Nephron (organoid): ENCODE results near the gene NEK11.

ENCODE experiments used
- H3K27ac Mint-ChIP-seq, 3 experiments: 2 replicates each; pipeline ENCODE4 v1.8.0; 2020; ENCODE audit warnings: mixed read lengths in 3 of 3, mild to moderate bottlenecking in 2 of 3, moderate library complexity in 1 of 3
- H3K27me3 Mint-ChIP-seq: 2 replicates; pipeline ENCODE4 v1.8.0; 2021; ENCODE audit warnings: low read depth, mild to moderate bottlenecking, moderate library complexity, mixed read lengths
- H3K36me3 Mint-ChIP-seq: 2 replicates; pipeline ENCODE4 v1.8.0; 2020; ENCODE audit warnings: low read depth, mixed read lengths
- H3K4me1 Mint-ChIP-seq: 2 replicates; pipeline ENCODE4 v1.8.0; 2020; ENCODE audit warnings: mixed read lengths
- H3K4me3 Mint-ChIP-seq, 3 experiments: 2 replicates each; pipeline ENCODE4 v1.8.0; 2020; ENCODE audit warnings: mild to moderate bottlenecking in 3 of 3, mixed read lengths in 3 of 3, moderate library complexity in 2 of 3
- H3K9me3 Mint-ChIP-seq: 2 replicates; pipeline ENCODE4 v1.8.0; 2020; ENCODE audit warnings: mixed read lengths
- TF ChIP-seq, protein P1 (sequence below), 3 experiments: fragments of 200-600 bp; sonication (generic); IDR thresholded peaks; one replicate each; pipeline ENCODE4 v1.5.0; 2021; ENCODE audit warnings: antibody characterized with exemption in 3 of 3; ENCODE audit not compliant: unreplicated experiment in 3 of 3

NEK11 gene

DNA sequence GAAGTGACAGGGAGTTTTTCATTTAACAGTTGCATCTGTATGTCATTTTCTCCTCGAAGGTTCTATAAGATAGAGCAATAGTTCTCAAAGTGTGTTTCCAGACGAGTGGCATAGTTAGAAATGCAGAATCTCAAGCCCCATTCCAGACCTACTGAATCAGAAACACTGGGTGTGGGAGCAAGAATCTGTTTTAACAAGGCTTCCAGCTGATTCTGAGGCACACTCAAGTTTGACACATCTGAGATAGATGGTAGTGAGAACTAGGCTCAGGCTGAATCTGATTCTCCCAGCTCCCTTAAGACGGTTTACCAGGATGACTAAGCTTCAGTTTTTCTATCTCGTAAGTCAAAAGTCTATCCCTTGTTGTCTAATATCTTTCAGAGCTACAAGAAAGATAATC lies 195.1 kb downstream of the NEK11 start:
- TF ChIP-seq, protein P1, sequence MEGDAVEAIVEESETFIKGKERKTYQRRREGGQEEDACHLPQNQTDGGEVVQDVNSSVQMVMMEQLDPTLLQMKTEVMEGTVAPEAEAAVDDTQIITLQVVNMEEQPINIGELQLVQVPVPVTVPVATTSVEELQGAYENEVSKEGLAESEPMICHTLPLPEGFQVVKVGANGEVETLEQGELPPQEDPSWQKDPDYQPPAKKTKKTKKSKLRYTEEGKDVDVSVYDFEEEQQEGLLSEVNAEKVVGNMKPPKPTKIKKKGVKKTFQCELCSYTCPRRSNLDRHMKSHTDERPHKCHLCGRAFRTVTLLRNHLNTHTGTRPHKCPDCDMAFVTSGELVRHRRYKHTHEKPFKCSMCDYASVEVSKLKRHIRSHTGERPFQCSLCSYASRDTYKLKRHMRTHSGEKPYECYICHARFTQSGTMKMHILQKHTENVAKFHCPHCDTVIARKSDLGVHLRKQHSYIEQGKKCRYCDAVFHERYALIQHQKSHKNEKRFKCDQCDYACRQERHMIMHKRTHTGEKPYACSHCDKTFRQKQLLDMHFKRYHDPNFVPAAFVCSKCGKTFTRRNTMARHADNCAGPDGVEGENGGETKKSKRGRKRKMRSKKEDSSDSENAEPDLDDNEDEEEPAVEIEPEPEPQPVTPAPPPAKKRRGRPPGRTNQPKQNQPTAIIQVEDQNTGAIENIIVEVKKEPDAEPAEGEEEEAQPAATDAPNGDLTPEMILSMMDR (IDR thresholded peaks at IDR 0.05; ENCODE audit: unreplicated experiment in 3 of 3): no peak
- Mint-ChIP-seq H3K9me3 (no peaks in the 10 kb centered on the region), H3K4me3 (no peak overlapping the region), H3K36me3 (no peaks in the 10 kb centered on the region), H3K27ac (no peak overlapping the region), H3K27me3 (no peaks in the 10 kb centered on the region), H3K4me1 (peaks cover 5% of the 10 kb centered on the region)

DNA sequence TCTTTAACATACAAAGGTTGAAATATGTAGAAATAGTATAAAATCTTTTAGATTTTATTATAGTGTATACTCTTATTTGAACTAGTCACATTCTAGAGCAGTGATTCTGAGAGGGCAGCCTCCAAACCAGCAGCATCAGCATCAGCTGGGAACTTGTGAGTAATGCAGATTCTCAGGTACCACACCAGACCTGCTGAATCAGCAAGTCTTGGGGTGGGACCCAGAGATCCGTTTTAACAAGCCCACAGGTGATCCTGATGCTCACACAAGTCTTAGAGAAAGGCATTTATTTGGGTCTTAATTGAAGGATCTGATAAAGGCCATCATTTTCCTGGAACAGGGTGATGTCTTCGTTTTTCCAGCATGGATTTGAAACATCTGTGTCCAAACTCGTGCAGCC lies 195.9 kb downstream of the NEK11 start:
- H3K36me3 Mint-ChIP-seq: no peaks in the 10 kb centered on the region
- H3K27me3 Mint-ChIP-seq: no peaks in the 10 kb centered on the region
- H3K27ac Mint-ChIP-seq: no peak overlapping the region
- H3K4me3 Mint-ChIP-seq: no peak overlapping the region
- TF ChIP-seq, protein P1 (IDR thresholded peaks at IDR 0.05; ENCODE audit: unreplicated experiment in 3 of 3): no peak
- no peaks in the 10 kb centered on the region for H3K9me3 Mint-ChIP-seq
- H3K4me1 Mint-ChIP-seq: no peaks in the 10 kb centered on the region

DNA sequence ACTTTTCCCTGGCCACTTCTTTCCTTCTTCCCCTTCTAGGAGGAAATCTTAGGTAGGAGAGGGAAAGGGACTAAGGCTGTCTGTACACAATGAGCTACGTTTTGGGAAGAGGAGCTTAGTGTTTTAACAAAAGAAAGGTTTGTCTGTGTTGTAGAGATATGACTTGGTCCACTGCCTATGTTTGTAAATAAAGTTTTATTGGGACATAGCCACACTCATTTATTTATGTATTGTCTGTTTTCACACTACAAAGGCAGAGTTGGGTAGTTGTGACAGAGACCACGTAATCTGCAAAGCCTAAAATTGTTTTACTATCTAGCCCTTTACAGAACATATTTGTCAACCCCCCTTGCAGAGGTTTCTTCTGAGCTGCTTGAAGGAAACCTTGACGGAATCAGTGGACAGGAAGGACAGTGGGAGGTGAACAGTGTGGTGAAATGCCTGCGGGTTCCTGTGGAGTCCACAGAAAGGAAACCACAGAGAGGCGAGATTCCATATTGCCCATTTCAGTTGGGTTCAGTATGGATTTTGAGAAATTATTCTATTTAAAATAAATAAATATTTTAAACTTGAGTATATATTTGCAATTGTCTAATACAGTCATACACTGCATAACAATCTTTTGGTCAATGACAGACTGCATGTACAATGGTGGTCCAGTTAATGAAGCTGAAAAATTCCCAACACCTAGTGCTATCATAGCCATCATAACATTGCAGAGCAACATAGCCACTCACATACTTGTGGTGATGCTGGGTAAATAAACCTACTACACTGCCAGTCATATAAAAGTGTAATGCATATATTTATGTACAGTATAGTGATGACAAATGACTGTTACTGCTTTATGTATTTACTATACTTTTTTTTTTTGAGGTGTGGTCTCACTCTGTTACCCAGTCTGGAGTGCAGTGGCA lies 197.0 kb downstream of the NEK11 start:
- Mint-ChIP-seq H3K27me3 (no peaks in the 10 kb centered on the region), H3K27ac (no peak overlapping the region), H3K4me3 (no peak overlapping the region), H3K36me3 (no peaks in the 10 kb centered on the region), H3K4me1 (no peaks in the 10 kb centered on the region), H3K9me3 (no peaks in the 10 kb centered on the region)
- TF ChIP-seq, protein P1 (IDR thresholded peaks at IDR 0.05; ENCODE audit: unreplicated experiment in 3 of 3): no peak

DNA sequence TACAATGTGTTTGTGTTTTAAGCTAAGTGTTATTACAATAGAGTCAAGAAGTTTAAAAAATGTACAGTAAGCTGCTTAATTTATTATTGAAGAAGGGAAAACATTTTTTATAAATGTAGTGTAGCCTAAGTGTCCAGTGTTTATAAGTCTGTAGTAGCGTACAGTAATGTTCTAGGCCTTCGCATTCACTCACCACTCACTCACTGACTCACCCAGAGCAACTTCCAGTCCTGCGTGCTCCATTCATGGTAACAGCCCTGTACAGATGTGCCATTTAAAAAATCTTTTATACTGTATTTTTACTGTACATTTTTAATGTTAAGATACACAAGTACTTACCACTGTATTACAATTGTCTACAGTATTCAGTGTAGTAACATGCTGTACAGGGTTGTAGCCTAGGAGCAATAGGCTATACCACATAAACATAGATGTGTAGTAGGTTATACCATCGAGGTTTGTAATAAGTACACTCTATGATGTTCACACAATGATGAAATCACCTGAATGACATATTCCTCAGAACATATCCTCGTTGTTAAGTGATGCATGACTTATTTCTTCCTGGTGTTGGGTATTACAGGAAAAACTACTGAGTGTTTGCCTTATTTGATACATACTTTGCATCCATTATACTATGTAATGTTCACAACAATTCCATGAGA lies 198.3 kb downstream of the NEK11 start:
- Mint-ChIP-seq H3K27ac (no peak overlapping the region), H3K4me3 (no peak overlapping the region), H3K27me3 (no peaks in the 10 kb centered on the region), H3K4me1 (no peaks in the 10 kb centered on the region), H3K36me3 (no peaks in the 10 kb centered on the region), H3K9me3 (no peaks in the 10 kb centered on the region)
- TF ChIP-seq, protein P1 (IDR thresholded peaks at IDR 0.05; ENCODE audit: unreplicated experiment in 3 of 3): no peak

DNA sequence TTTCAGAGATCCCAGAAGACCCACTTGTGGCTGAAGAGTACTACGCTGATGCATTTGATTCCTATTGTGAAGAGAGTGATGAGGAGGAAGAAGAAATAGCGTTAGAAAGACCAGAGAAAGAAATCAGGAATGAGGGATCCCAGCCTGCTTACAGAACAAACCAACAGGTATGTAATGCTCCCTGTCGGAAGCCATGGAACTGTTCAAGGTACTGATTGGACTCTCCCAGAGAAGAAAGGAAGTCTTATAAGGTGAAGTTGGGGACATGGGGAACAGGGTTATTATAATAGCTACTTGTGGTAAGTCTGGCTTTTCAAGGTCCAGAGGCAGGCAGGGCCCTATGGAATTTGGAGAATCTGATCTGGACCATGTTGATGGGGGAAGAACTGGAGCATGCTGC lies 201.8 kb downstream of the NEK11 start:
- TF ChIP-seq, protein P1 (IDR thresholded peaks at IDR 0.05; ENCODE audit: unreplicated experiment in 3 of 3): no peak
- Mint-ChIP-seq H3K4me1 (peaks cover 6% of the 10 kb centered on the region), H3K9me3 (no peaks in the 10 kb centered on the region), H3K4me3 (no peak overlapping the region), H3K27me3 (no peaks in the 10 kb centered on the region), H3K27ac (no peak overlapping the region), H3K36me3 (no peaks in the 10 kb centered on the region)
